KMS-11 (cell line): ENCODE data around the gene TRABD2B.

Experiments used
- H2AFZ ChIP-seq: fragments of 200-600 bp; sonication (generic); 2 replicates; pipeline ENCODE4 v1.6.1; 2016; ENCODE audit warnings: antibody characterized with exemption, mixed run types, low read depth
- H3K27ac ChIP-seq: fragments of 200-600 bp; sonication (generic); 2 replicates; pipeline ENCODE4 v1.6.1; 2016; ENCODE audit warnings: mild to moderate bottlenecking, mixed run types
- H3K27me3 ChIP-seq: fragments of 200-600 bp; sonication (generic); 2 replicates; pipeline ENCODE4 v1.6.1; 2017; ENCODE audit warnings: mild to moderate bottlenecking, low read depth, mixed run types, moderate library complexity; ENCODE audit not compliant: insufficient read depth
- H3K36me3 ChIP-seq: fragments of 200-600 bp; sonication (generic); 2 replicates; pipeline ENCODE4 v1.6.1; 2017; ENCODE audit warnings: mild to moderate bottlenecking, mixed run types; ENCODE audit not compliant: insufficient read depth
- H3K4me1 ChIP-seq: fragments of 200-600 bp; sonication (generic); 2 replicates; pipeline ENCODE4 v1.6.1; 2016; ENCODE audit warnings: mild to moderate bottlenecking, low read depth, mixed run types; ENCODE audit not compliant: poor library complexity, severe bottlenecking
- H3K4me2 ChIP-seq: fragments of 200-600 bp; sonication (generic); 2 replicates; pipeline ENCODE4 v1.7.0; 2016; ENCODE audit warnings: mild to moderate bottlenecking, mixed run types
- H3K4me3 ChIP-seq: fragments of 200-600 bp; sonication (generic); IDR thresholded peaks from 2 replicates; pipeline ENCODE4 v1.6.1; 2017; ENCODE audit warnings: low read depth, low read length, mixed read lengths; ENCODE audit not compliant: insufficient read depth
- H3K79me2 ChIP-seq: fragments of 200-600 bp; sonication (generic); 2 replicates; pipeline ENCODE4 v1.6.1; 2016; ENCODE audit warnings: low read depth, mixed run types; ENCODE audit not compliant: insufficient read depth
- H3K9ac ChIP-seq: fragments of 200-600 bp; sonication (generic); 2 replicates; pipeline ENCODE4 v1.6.1; 2016; ENCODE audit warnings: mild to moderate bottlenecking, mixed run types
- H4K20me1 ChIP-seq: fragments of 200-600 bp; sonication (generic); 2 replicates; pipeline ENCODE4 v1.6.1; 2016; ENCODE audit warnings: mild to moderate bottlenecking, mixed run types; ENCODE audit not compliant: insufficient read depth
- TF ChIP-seq, protein P1 (sequence below): fragments of 200-600 bp; sonication (generic); conservative IDR thresholded peaks from 2 replicates; pipeline ENCODE4 v1.6.1; 2017; ENCODE audit warnings: low read depth, mild to moderate bottlenecking, antibody characterized with exemption, low read length, moderate library complexity, mixed read lengths

Gene TRABD2B

DNA sequence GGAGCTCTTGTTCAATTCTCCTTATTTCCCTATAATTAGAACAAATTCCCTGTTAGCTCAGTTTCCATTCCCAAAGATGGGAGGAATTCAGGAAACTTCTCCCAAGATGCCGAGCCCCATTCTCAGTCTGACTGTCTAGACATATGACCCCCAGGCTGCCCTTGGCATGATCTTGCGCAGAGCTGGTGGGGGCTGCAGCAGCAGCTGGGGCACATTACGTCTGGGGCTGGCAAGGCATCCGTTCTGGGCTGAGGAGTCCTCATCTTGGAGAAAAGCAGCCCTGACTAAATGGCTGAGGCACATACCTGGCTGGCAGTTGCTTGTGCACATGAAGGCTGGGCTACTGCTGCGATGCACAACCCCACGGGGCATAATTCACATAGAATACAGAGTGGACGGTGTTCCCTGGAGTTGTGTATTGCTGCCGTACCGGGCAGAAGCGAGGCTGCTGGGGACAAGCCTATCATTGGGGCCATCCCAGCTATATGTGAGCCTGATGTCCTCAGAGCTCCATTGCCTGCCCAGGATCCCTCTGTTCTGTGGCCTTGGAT is 36.4 kb upstream of the TRABD2B start:
- H3K79me2 ChIP-seq = no peaks in the 10 kb centered on the region
- H3K9ac ChIP-seq = no peak overlapping the region
- no peaks in the 10 kb centered on the region for H3K36me3 ChIP-seq
- no peak overlapping the region for H3K27ac ChIP-seq
- no peak overlapping the region for H3K4me2 ChIP-seq
- H3K4me1 ChIP-seq = no peaks in the 10 kb centered on the region
- no peaks in the 10 kb centered on the region for H4K20me1 ChIP-seq
- no peak overlapping the region for H2AFZ ChIP-seq
- H3K4me3 ChIP-seq = no peak overlapping the region
- TF ChIP-seq, protein P1, sequence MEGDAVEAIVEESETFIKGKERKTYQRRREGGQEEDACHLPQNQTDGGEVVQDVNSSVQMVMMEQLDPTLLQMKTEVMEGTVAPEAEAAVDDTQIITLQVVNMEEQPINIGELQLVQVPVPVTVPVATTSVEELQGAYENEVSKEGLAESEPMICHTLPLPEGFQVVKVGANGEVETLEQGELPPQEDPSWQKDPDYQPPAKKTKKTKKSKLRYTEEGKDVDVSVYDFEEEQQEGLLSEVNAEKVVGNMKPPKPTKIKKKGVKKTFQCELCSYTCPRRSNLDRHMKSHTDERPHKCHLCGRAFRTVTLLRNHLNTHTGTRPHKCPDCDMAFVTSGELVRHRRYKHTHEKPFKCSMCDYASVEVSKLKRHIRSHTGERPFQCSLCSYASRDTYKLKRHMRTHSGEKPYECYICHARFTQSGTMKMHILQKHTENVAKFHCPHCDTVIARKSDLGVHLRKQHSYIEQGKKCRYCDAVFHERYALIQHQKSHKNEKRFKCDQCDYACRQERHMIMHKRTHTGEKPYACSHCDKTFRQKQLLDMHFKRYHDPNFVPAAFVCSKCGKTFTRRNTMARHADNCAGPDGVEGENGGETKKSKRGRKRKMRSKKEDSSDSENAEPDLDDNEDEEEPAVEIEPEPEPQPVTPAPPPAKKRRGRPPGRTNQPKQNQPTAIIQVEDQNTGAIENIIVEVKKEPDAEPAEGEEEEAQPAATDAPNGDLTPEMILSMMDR = no peak
- no peaks in the 10 kb centered on the region for H3K27me3 ChIP-seq

DNA sequence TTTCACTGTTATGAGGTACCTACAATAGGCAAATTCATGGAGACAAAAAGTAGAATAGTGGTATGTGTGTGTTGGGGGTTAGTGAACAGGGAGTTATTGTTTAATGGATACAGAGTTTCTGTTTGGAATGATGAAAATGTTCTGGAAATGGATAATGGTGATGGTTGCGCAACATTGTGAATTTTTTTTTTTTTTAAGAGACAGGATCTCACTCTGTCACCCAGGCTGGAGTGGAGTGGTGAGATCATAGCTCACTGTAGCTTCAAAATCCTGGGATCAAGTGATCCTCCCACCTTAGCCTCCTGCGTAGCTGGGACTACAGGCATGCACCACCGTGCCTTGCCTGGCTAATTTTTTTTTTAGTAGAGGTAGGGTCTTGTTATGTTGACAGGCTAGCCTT is 34.5 kb upstream of the TRABD2B start:
- H3K27me3 ChIP-seq = no peaks in the 10 kb centered on the region
- H3K4me2 ChIP-seq = no peak overlapping the region
- H3K79me2 ChIP-seq = no peaks in the 10 kb centered on the region
- H3K27ac ChIP-seq = no peak overlapping the region
- no peaks in the 10 kb centered on the region for H3K4me1 ChIP-seq
- no peak overlapping the region for H2AFZ ChIP-seq
- H3K36me3 ChIP-seq = no peaks in the 10 kb centered on the region
- TF ChIP-seq, protein P1 = no peak
- H4K20me1 ChIP-seq = no peaks in the 10 kb centered on the region
- no peak overlapping the region for H3K9ac ChIP-seq
- H3K4me3 ChIP-seq = no peak overlapping the region

DNA sequence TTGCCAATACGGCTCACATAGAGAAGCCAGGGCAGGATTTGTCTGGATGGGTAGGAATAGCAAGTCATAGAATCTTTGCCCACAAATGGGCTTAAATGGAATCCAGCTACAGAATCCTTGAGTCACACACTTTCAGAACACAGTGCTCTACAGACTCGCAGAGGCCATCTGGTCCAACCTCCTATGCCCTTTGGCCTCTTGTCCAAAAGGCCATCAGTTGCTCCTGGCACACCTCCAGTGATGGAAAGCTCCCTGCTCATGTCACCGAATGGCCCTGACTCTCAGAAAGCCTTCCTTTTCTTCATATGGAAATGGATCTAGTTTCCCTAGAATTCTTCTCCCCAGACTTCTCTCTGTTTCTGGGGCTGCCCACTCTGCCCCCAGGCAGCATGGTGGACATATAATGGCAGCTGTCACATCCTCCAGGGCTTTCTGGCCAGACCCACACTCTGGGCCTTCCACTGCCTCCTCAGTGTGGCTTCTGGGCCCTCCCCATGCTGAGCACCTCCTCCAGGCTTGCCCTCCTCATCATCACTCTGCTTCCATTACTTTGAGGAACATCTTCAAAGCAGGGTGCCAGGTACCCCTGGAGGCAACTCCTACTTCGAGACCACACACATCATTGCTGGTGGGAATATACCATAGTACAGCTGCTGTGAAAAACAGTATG is 33.6 kb upstream of the TRABD2B start:
- H3K4me2 ChIP-seq = no peak overlapping the region
- TF ChIP-seq, protein P1 = no peak
- H3K36me3 ChIP-seq = no peaks in the 10 kb centered on the region
- H4K20me1 ChIP-seq = no peaks in the 10 kb centered on the region
- H3K4me3 ChIP-seq = no peak overlapping the region
- H3K27me3 ChIP-seq = no peaks in the 10 kb centered on the region
- no peaks in the 10 kb centered on the region for H3K79me2 ChIP-seq
- H2AFZ ChIP-seq = no peak overlapping the region
- H3K4me1 ChIP-seq = no peaks in the 10 kb centered on the region
- no peak overlapping the region for H3K9ac ChIP-seq
- no peak overlapping the region for H3K27ac ChIP-seq

DNA sequence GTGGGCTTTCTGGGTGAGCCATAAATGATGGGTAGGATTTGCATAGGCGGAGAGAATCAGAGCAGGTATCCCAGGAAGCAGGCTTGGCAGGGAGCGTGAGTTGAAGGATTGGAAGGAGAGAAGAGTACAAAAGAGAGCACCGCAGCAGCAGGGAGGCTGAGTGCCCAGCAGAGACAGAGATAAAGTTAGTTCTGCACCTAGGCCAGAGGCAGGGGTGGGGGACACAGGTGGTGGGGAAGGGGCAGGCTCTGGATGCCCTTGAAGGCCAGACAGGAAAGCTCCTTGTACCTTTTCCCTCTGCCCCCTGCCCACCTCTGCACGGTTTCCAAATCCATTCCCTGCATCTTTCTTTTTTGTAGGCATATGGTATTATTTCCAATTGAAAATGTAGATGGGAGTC is 33.0 kb upstream of the TRABD2B start:
- H3K79me2 ChIP-seq = no peaks in the 10 kb centered on the region
- no peak overlapping the region for H3K4me2 ChIP-seq
- no peak overlapping the region for H2AFZ ChIP-seq
- no peak overlapping the region for H3K9ac ChIP-seq
- TF ChIP-seq, protein P1 = no peak
- no peaks in the 10 kb centered on the region for H3K27me3 ChIP-seq
- H3K27ac ChIP-seq = no peak overlapping the region
- H3K4me3 ChIP-seq = no peak overlapping the region
- no peaks in the 10 kb centered on the region for H4K20me1 ChIP-seq
- no peaks in the 10 kb centered on the region for H3K36me3 ChIP-seq
- H3K4me1 ChIP-seq = no peaks in the 10 kb centered on the region
